A204.1 (cell line): ENCODE data around the gene DNAH14.
"Not testable (repeated sequence)": the region's sequence is repeated elsewhere in the genome, so short reads cannot be mapped to it uniquely, and the experiment has no call there.

Experiments
- FAIRE-seq: peaks from 2 replicates; lab custom pipeline; 2012; peaks lifted over from hg19 to GRCh38; lab: Jason Lieb, UNC

The DNAH14 gene

DNA sequence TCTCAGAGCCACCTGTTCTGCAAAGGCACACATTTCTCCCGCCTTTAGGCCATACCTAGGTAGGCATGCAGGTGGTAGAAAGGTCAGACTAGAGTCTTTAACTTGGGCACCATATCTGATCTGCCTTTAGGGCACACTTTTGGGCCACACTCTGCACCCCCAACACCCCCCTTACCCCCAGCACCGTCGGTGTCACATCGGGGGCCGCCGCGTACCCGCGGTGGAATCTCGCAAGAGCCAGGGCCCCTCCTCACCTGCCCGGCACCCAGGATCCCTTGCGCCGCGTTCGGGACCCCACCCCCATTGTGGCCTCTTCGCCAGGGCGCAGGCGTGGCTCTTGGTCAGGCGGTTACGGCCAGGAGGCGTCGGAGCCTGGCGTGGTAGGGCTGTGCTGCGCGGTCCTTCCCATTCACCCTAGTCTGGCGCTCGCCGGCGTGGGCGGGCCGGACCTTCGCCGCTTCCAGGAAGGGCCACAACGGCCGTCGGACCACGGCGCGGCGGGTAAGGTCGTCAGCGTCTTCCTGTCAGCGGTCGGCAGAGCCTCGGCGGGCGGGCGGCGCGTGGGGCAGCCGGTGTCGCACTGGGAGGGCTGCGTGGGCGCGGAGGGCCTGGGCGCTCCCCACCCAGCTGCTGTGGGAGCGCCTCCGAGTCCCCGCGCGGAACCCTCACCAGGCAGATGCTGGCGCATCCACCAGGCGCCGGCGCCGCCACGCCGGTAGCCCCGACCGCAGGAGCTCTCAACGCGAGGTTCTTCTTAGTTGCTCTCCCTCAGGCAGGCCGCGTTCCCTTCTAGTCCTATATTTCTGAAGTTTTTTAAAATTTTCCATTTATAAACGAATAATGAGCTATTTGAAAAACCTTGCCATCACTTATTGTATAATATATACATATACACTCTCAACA is at the start of gene DNAH14:
Gene DNAH14, plus strand, starts transcription at position 341 of the 903 bp plus-strand sequence. CDS start 23,028 bp downstream, outside the sequence.
- no peak for FAIRE-seq

DNA sequence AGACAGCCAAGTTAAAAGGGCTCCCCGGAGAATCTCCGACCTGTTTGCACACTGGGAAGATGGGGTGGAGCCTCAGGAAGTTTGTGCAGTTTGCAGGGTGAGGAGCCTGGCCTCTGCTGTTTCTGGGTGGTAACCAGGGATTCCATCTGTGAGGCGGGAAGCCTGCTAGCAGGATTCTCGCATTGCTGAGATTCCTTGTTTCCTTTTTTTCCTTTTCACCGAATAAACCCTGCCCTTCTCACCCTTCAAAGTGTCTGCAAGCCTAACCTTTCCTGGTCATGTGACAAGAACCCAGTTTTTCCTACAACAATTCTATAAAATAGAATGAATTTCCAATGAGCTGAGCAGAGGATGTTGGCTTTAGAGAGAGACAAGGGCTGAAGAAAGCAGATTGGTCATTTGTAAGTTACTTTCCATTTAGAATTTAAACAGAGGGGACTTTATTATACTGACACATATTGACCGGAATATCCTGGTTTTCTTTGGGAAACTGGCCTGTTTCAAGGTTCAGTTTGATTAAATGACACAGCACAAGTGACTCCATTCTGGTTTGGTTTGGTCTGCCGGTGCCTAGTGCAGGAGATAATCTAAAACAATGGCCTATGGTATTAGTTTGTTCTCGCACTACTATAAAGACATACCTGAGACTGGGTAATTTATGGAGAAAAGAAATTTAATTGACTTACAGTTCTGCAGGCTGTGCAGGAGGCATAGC is 48.7 kb upstream of the DNAH14 start:
- no peak for FAIRE-seq

DNA sequence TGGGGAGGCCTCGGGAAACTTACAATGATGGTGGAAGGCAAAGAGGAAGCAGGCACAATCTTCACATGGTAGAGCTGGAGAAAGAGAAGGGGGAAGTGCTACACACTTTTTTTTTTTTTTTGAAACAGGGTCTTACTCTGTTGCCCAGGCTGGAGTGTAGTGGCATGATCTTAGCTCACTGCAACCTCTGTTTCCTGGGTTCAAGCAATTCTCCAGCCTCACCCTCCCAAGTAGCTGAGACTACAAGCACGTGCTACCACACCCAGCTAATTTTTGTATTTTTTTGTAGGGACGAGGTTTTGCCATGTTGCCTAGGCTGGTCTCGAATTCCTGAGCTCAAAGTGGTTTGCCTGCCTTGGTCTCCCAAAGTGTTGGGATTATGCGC is 48.2 kb upstream of the DNAH14 start:
- FAIRE-seq, result not testable (repeated sequence)

DNA sequence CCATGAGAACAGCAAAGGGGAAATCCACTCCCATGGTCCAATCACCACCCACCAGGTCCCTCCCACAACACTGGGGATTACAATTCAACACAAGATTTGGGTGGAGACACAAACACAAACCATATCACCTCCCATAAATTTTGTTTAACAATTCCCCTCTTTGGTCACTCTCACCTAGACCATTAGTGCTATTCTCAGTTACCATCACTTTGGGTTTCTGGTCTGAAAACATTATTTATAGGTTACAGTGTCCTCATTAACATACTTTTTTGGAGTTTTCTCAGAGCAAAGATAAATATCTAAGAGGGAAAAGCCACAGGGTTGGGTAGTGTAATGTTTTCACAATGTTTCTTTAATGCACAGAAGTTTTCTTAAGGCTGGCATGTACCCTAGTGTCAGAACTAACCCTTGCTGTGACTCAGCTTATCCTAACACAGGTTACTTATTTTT is 47.7 kb upstream of the DNAH14 start:
- no peak for FAIRE-seq

DNA sequence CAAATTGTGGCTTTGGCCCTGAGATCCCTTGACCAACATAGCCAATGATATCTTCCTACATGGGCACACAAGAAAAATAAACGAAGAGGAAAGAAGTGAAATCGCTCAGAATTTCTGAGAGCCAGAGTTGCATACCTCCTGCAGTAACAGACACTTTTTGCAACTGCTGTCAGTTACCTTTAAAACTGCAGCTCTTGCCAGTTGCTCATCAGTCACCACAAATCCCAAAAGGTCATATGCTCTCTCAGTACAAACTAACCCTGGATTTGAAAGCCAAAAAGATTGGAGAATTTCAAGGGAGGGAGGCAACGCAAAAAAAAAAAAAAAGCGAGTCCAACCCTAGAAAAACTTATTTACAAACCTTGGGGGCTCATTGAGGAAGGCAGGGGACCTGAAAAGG is 47.2 kb upstream of the DNAH14 start:
- no peak for FAIRE-seq

DNA sequence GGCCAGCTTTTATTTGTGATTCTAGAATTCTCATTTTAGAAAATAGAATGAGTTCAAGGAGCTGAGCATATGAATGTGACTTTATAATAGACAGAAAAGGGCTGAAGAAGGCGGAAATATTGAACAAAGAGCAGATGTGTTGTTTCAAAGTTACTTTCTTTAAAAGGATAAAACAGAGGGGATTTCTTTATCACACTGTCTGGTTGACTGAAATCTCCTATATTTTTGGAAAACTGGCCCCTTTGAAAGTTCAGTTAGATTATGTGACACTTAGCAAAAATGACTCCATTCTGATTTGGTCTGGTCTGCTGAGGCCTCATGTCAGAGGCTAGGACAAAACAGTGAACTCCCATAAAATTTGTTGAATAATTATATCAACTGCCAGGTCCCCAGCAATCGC is 46.4 kb upstream of the DNAH14 start:
- FAIRE-seq, result no peak

DNA sequence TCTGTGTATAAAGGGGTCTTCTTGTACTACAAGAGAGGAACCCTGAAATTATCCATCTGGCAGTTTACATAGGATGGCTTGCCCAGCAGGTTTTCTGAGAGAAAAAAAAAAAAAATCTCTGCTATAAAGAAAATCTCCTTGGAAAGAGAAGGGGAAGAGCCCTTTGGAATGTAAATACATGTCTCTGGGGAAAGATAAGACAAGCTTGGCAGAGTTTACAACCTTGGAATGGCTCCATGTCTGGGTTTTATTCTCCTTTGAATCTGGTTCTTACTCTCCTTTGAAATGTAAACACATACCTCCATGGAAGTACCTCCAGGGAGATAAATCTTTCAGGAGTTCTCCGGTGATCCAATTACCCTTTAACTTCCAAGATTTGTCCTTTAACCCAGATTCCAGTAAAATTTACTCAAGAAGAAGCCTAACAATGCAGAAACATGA is 45.1 kb upstream of the DNAH14 start:
- no peak for FAIRE-seq

DNA sequence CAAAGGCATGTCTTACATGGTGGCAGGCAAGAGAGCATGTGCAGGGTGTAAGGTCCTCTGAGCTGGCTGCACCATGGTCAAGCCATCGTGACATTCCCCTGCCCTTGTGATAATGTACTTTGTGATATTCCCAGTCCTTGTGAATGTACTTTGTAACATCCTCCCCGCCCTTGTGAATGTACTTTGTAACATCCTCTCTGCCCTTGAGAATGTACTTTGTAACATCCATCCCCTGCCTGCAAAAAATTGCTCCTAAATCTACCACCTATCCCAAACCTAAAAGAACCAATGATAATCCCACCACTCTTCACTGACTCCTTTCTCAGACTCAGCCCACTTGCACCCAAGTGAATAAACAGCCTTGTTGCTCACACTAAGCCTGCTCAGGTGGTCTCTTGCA is 44.1 kb upstream of the DNAH14 start:
- FAIRE-seq, result not testable (repeated sequence)

DNA sequence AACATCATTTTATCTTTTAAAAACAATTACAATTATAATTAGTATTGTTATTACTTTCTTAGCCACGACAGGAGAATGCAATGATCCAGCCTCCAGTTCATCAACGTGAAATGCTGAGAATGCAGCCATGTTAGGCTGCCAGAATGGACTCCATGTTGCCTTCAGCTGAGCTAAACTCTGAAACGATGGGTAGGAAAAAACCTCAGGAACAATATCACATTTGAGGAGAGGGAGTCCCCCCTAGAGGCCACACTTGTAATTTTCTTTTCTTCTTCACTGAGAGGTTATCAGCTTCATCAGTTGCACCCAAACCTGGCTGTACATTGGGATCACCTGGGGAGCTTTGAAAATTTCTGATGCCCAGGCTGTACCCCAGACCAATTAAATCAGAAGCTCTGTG is 34.6 kb upstream of the DNAH14 start:
- FAIRE-seq, result no peak

DNA sequence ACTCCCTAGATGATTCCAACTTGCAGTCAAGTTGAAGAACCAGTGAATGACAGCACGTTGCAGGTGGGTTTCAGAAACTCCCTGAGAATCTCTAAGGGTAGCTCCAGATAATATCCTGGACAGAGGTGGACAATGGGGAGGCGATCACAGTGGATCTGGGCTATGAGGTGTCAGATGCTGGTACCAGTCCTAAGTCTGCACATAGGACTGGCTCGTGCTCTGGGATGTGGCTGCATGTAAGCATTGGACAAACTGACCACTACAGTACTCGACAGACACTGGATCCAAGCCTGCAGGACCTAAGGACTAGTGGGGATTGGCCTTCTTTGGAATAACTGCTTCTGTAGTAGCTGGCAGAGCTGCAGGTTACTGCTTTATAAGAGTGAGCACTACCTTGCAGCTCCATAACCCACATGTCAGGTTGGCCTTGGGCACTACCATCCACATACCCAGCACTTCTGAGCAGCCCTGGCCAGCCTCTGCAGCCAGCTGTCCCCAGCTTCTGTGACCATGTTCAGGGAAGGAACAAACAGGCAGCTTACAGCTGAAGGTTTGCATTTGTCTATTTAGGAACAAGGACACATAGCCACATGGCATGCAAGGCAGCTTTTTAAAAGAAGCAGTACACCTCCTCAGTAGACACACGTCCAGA is 33.2 kb upstream of the DNAH14 start:
- FAIRE-seq, result no peak

DNA sequence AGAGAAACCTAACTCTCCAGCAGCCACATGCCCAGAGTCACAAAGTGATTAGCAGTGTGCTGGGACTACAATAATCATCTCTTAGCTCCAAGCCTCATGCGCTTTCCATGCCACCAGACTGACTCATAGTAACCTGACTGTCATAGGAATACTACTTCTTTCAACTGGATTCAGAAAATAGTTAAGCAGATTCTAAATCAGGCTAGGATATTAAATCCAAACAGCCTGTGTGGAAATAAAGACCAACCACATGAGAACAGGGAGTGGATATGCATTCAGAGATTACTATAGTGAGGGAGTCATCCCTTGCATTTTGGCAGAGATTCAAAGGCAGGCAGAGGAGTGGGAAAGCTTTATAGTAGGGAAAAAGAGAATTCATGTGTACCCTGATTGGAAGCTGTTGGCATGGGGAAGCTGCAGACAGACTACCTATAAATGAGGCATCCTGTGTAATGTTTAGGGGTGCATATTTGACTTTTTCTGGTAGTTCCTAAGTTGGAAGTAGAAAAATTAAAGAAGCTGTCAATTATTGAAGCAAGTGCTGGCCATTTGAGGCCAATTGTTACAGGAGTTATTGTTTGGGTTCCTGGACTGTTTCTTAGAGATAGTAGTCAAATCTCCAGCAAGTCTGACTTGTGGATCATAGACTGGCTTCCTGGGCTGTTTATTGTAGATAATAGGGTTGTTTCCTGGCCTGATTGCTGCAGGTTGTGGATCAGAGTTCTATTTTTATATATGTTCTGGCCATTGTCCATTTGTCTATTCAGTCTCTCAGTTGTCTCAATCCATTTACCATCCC is 31.7 kb upstream of the DNAH14 start:
- FAIRE-seq, result no peak

DNA sequence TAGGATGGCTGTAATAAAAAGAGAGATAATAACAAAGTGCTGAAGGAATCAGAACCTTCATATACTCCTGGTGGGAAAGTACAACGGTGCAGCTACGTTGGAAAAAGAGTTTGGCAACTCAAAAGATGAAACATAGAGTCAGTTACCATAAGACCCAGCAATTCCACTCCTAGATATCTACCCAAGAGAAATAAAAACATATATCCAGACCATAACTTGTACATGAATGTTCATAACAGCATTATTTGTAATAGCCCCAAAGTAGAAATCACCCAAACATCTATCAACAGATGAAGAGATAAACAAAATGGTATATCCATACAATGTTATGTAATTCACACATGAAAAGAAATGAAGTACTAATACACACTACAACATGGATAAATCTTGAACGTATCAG is 30.5 kb upstream of the DNAH14 start:
- no peak for FAIRE-seq

DNA sequence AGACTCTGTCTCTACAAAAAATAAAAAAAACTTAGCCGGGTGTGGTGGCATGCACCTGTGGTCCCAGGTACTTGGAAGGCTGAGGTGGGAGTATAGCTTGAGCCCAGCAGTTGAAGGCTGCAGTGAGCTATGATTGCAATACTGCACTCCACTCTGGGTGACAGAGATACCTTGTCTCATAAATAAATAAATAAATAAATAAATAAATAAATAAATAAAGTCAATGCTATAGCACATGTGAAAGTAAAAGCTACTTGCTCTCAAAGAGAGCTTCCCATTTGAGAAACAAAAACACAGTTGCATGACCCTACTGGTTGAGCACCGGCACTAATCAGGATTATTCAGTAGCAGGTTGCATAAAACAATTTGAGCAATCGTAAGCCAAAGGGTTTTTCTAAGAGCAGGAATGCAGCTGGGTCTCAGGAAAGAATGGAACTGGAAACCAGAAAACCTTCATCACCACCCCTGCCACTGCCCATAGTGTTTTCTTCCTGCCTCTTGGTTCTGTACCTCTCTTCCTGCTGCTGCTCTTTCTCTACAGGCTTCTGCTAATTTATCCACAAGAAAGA is 29.3 kb upstream of the DNAH14 start:
- no peak for FAIRE-seq

DNA sequence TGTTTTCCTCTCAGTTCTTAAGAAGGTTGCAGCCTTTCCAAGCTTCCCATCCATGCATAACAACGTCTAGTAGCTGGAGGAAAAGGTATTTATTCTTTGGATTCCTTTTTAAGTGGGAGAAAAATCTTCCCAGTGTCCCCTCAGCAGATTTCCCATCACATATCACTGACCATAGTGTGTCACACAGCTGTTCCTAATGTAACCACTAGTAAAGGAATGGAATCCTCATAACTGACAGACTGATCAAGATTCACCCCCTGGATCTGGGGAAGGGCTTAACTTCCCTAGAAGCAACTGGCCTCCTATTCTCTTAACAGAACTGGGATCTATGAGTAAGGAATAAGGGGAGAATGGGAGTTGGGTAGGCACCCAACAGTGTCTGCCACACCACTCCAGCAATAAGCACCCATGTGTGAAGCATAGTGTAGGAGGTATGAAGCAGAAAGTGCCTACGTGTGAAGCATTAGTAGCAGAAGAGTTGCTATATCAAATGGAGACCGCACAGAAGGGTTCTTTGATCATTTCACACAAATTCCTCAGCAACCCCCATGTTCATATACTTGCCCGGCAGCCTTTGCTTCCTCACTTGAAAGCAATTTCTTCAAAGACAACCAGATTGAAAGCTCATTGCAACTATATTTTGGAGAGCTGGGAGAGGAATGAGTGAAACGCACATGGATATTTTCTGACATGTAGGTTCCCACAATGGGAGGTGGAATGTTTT is 28.2 kb upstream of the DNAH14 start:
- FAIRE-seq, result no peak

DNA sequence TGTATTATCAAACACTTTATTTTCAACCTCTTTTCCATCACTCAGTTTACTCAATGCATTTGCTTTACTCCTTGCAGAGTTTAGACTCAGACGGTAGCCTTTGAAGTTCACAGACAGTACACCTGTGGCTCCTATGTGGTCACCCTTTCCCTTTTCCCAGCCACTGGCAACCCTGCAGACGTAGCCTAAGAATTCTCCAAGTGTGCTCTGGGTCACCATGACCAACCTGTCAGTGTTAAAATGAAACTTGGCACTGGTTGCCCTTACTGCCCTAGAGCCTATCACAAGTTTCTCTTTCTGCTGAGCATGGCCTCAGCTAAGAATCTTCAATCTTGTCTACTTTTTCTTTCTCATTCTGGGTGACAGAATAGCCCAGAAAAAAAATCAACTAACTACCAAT is 25.5 kb upstream of the DNAH14 start:
- no peak for FAIRE-seq

DNA sequence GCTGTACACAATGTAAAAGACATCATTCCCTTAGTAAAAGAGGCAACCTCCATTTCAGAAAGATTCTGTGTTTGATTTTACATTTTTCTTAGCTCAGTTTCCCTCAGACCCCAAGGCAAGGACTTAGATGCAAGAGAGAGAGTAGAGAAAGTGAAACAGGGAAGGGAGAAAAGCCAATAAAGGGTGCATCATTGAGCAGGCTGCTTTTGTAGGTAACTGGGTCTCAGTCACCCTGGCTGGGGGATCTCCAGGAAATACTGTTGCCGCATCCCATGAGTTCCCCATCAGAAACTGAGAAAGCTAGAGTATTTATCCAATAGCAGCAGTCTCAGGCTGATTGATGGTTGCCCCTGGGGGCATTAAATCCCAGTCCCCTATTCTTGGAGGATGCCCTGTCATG is 23.1 kb upstream of the DNAH14 start:
- FAIRE-seq, result no peak

DNA sequence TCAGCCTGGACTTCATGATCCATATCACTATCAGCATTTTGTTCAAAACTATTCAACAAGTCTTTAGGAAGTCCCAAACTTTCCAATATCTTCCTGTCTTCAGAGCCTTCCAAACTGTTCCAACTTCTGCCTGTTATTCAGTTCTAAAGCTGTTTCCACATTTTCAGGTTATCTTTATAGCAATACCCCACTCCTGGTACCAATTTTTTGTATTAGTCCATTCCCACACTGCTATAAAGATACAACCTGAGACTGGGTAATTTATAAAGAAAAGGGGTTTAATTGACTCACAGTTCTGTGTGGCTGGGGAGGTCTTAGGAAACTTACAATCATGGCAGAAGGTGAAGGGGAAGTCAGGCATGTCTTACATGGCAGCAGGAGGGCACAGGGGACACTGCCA is 18.3 kb upstream of the DNAH14 start:
- FAIRE-seq, result no peak

DNA sequence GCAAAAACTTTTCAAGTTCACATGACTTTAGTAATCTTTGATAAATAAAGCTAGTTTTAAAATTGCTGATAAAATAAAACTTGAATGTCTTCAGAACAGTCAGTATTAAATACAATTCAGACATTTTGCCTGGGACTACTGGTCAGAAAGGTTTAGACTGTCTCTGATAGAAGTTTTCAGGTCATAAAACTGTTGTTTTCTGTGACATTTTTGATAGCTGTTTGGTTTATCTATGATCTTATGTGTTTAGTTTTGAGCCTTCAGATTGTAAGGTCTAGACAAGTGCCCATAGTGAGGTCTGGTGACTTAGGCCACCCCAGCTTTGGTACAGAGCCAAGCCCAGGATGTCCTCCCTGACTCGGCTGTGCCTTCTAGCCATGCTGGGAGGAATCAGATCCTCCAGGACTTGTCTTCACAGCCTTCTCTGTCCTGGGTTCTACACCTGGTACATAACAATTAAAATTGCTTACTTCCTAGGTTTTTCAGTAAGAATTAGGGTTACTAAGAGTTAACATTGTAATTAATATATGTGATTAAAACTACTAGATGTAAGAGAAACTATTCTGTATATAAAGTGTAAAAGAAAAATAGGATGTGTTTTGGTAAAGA is 15.1 kb upstream of the DNAH14 start:
- FAIRE-seq, result no peak

DNA sequence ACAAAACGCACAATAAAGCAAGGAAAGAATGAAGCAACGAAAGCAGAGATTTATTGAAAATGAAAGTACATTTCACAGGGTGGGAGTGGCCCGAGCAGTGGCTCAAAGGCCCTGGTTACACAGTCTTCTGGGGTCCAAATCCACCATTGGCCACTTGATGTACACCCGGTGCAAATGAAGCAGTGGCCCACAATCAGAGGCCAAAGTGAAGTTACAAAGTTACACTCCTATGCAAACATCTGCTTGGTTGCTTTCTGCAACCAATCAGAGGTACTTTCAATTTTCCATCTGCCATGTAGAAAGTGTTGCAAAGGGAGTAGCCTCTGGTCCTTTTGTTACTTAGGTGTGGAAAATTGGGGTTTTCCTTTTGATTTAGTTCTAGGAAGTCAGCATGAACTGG is 10.0 kb upstream of the DNAH14 start:
- no peak for FAIRE-seq

DNA sequence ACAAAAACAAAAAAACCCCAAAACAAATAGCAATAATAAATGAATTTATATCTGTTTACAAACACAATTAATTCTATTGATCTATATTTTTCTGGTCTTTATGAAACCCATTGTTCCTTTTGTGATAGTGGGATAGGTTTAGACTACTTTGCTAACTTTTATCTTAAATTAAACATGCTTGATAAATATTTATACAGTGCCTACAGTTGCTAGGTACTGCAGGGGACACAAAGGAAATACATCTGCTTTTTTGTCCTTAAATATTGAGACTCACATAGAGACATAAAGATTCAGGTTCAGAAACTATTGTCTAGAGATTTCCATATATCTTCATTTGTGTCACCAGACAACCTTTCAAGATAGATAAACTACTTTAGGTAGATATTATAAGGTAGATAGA is 8.5 kb upstream of the DNAH14 start:
- no peak for FAIRE-seq

DNA sequence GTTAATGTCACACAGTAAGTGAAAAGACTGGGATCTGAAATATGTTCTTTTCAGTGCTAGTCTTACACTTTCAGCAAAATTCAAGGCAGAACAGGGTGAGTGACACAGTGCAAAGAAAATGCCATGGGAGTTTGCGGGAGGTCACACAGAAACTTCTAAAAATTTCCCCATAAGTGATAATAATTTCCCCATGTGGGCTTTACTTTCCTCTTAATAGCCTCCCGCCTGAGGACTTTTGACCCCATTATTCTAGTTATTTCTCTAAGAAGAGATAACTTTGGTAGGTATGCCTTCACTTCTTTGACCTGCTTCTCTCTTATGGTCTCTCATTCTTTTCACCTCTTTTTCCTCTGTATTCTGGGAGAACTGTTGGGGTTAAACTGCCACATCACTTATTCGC is 8.1 kb upstream of the DNAH14 start:
- no peak for FAIRE-seq
